Type B pancreatic cell (in vitro differentiated cells): ENCODE measurements around the gene PRR14. TPM values are rescaled to one million over a fixed set of nuclear protein-coding genes. Genes with fewer than 3 reads are reported as not detected.

Source experiments
- DNase-seq: peaks from one replicate; pipeline ENCODE4 v3.0.0; 2021; ENCODE audit warnings: mixed read lengths; ENCODE audit not compliant: unreplicated experiment; ENCODE audit errors: extremely low spot score
- H3K27ac Mint-ChIP-seq: 2 replicates; pipeline ENCODE4 v1.8.0; 2021; ENCODE audit warnings: mild to moderate bottlenecking, mixed read lengths
- H3K27me3 Mint-ChIP-seq: 2 replicates; pipeline ENCODE4 v1.8.0; 2021; ENCODE audit warnings: mixed read lengths
- H3K36me3 Mint-ChIP-seq: 2 replicates; pipeline ENCODE4 v1.8.0; 2021; ENCODE audit warnings: mixed read lengths
- H3K4me1 Mint-ChIP-seq: one replicate; pipeline ENCODE4 v1.8.0; 2021; ENCODE audit warnings: mixed read lengths; ENCODE audit not compliant: unreplicated experiment
- H3K4me3 Mint-ChIP-seq: 2 replicates; pipeline ENCODE4 v1.8.0; 2021; ENCODE audit warnings: mild to moderate bottlenecking, mixed read lengths
- H3K9me3 Mint-ChIP-seq: 2 replicates; pipeline ENCODE4 v1.8.0; 2021; ENCODE audit warnings: mixed read lengths
- total RNA-seq: library from RNA; stranded (reverse); gene quantifications from 2 replicates; pipeline ENCODE4 v1.2.1, GENCODE V29; 2021; ENCODE audit warnings: low replicate concordance
- TF ChIP-seq, protein P1 (sequence below): fragments of 200-600 bp; sonication (generic); conservative IDR thresholded peaks from 2 replicates; pipeline ENCODE4 v1.5.0; 2021; ENCODE audit warnings: antibody characterized with exemption, mild to moderate bottlenecking

PRR14 gene
- total RNA-seq, 1 donor from 2014 or later = 45.0 TPM

DNA sequence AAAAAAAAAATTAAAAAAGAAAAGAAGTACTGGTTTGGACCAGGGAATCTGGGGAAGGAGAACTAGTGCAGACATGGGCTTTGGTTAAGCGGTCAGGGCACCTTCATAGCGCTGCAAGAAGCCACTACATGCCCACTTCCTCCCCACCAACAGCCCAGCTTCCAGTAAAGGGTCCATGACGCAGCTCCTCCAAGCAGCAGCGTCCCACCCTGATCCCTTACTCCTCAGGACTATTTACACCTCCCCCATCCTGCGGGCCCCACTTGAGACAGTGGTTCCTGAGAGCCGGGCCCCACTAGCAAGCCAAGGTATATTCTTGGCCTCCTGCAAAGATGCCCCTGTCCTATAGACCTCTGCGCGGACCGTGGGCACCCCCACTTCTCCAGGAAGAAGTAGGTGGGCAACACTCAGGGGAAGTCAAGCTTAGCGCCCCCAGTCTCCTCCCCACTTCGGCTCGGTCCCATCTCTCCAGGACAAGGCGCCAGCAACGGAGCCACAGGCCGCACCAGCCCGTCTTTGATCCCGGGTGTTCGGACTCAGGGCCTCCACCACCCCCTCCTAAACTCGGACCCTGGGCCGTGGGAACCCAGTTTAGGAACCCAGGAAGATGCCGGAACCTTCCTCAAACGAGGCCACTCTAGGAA lies 913 bp upstream of the PRR14 start:
- H3K4me3 Mint-ChIP-seq = peak overlapping the region; percentile 99
- H3K4me1 Mint-ChIP-seq = peaks cover 11% of the 10 kb centered on the region
- H3K9me3 Mint-ChIP-seq = no peaks in the 10 kb centered on the region
- H3K27ac Mint-ChIP-seq = peak overlapping the region; percentile 91
- TF ChIP-seq, protein P1, sequence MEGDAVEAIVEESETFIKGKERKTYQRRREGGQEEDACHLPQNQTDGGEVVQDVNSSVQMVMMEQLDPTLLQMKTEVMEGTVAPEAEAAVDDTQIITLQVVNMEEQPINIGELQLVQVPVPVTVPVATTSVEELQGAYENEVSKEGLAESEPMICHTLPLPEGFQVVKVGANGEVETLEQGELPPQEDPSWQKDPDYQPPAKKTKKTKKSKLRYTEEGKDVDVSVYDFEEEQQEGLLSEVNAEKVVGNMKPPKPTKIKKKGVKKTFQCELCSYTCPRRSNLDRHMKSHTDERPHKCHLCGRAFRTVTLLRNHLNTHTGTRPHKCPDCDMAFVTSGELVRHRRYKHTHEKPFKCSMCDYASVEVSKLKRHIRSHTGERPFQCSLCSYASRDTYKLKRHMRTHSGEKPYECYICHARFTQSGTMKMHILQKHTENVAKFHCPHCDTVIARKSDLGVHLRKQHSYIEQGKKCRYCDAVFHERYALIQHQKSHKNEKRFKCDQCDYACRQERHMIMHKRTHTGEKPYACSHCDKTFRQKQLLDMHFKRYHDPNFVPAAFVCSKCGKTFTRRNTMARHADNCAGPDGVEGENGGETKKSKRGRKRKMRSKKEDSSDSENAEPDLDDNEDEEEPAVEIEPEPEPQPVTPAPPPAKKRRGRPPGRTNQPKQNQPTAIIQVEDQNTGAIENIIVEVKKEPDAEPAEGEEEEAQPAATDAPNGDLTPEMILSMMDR = no peak
- no peak for DNase-seq
- no peaks in the 10 kb centered on the region for H3K27me3 Mint-ChIP-seq
- H3K36me3 Mint-ChIP-seq = no peaks in the 10 kb centered on the region

DNA sequence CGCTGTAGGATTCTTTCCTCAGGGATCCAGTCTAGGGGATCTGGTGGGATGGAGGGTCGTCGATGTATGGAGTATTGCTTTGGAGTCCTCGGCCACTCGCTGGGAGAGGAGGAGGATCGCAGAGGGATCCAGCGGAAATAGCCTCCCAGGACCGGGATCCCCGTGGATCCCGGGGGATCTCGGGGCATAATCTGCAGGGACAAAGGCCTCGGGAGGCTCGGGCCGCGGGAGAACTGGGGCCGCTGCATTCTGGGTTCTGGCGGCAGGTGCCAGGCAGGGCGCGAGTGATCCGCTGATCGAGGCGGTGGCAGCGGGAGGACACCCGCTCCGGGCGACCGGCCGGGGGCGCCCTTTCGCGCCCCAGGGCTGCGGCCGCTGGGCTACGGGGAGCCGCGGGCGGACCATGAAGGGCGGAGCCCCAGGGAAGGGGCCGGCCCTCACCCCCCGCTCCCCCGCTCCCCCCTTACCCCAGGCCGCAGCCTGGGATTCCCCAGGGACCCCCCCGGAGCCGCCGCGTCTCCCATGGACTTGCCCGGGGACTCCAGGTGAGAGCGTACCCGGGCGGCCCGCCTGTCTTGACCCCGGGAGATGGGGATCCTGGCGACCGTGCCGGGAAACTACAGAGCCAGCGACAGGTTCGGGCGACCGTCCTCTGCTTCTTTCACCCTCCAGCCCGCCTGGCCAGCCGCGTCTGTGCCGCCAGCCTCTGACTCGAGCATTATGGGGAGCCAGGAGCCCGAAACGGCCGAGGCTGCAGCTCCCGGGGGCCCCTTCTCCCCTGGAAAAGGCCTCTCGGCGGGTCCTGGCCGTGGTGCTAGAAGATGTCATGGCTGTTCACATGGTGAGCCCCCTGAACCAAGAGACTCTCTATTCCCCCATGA lies 604 bp downstream of the PRR14 start:
- peaks cover 11% of the 10 kb centered on the region for H3K4me1 Mint-ChIP-seq
- no peak for DNase-seq
- peaks cover 2% of the 10 kb centered on the region for H3K36me3 Mint-ChIP-seq
- H3K4me3 Mint-ChIP-seq = peak overlapping the region; percentile 99
- H3K27ac Mint-ChIP-seq = peak overlapping the region; percentile 91
- H3K27me3 Mint-ChIP-seq = no peaks in the 10 kb centered on the region
- TF ChIP-seq, protein P1 = peak; percentile 75
- H3K9me3 Mint-ChIP-seq = no peaks in the 10 kb centered on the region

- H3K4me1 Mint-ChIP-seq = peaks cover 11% of the 10 kb centered on the region
- peak overlapping the region; percentile 86 for H3K4me3 Mint-ChIP-seq
- H3K36me3 Mint-ChIP-seq = peaks cover 3% of the 10 kb centered on the region
- DNase-seq = no peak
- no peaks in the 10 kb centered on the region for H3K9me3 Mint-ChIP-seq
- TF ChIP-seq, protein P1 = no peak
- peak overlapping the region; percentile 72 for H3K27ac Mint-ChIP-seq
- no peaks in the 10 kb centered on the region for H3K27me3 Mint-ChIP-seq
Measured at GRCh38 chr16:30652005-30652296, 1.2 kb downstream of the PRR14 start.

- Mint-ChIP-seq H3K4me1 (peaks cover 16% of the 10 kb centered on the region), H3K9me3 (no peaks in the 10 kb centered on the region)
- no peak for DNase-seq
Measured at GRCh38 chr16:30652718-30653117, 2.0 kb downstream of the PRR14 start.

DNA sequence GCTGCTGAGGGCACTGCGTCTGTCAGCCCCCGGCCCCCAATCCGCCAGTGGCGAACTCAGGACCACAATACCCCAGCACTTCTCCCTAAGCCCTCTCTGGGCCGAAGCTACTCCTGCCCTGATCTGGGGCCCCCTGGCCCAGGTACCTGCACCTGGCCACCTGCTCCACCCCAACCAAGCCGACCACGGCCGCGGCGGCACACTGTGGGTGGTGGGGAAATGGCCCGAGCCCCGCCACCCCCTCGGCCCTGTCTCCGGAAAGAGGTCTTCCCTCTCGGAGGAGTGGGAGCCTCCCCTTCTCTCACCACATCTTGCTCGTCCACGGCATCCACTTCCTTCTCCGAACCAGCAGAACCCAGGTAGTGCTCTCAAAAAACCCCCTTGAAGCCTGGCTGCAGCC lies 4.1 kb downstream of the PRR14 start:
- Mint-ChIP-seq H3K27me3 (no peaks in the 10 kb centered on the region), H3K4me1 (peaks cover 16% of the 10 kb centered on the region), H3K27ac (no peak overlapping the region), H3K36me3 (peaks cover 7% of the 10 kb centered on the region), H3K4me3 (no peak overlapping the region), H3K9me3 (no peaks in the 10 kb centered on the region)
- TF ChIP-seq, protein P1 = no peak
- DNase-seq = no peak

More at GRCh38 chr16:30652718-30653117, 2.0 kb downstream of the PRR14 start:
- H3K27me3 Mint-ChIP-seq = no peaks in the 10 kb centered on the region
- no peak overlapping the region for H3K27ac Mint-ChIP-seq
- TF ChIP-seq, protein P1 = no peak
- peaks cover 3% of the 10 kb centered on the region for H3K36me3 Mint-ChIP-seq
- H3K4me3 Mint-ChIP-seq = peak overlapping the region; percentile 86
